UCSD-AML1 (cell line): ENCODE data around the gene BEX2.
"Not testable (repeated sequence)": the region's sequence is repeated elsewhere in the genome, so short reads cannot be mapped to it uniquely, and the experiment has no call there.

Experiments
- DNase-seq: peaks from one replicate; lab custom pipeline; 2025; ENCODE audit not compliant: unreplicated experiment; lab: John Stamatoyannopoulos, UW

BEX2 gene

GRCh38 chrX:103310555-103311398, at the start of gene BEX2:
TSS of gene BEX2 (minus strand) at chrX:103310990. CDS start at chrX:103309976, 1,014 bp downstream.
- DNase-seq = no peak

- peak; percentile 41 for DNase-seq
These were observed 49.3 kb upstream of the BEX2 start for GRCh38 chrX:103360092-103360491.

GRCh38 chrX:103359605-103360004, 48.8 kb upstream of the BEX2 start:
- not testable (repeated sequence) for DNase-seq

GRCh38 chrX:103357871-103358270, 47.1 kb upstream of the BEX2 start:
- no peak for DNase-seq

GRCh38 chrX:103356858-103357257, 46.1 kb upstream of the BEX2 start:
- peak; percentile 15 for DNase-seq

GRCh38 chrX:103356130-103356798, 45.5 kb upstream of the BEX2 start, which contains the start of gene TCEAL9:
TSS of gene TCEAL9 (plus strand) at chrX:103356506. CDS start at chrX:103357685, 1,179 bp downstream.
- DNase-seq = peak; percentile 33

- DNase-seq = no peak
These were observed 37.0 kb upstream of the BEX2 start for GRCh38 chrX:103347682-103348397.

- no peak for DNase-seq
These were observed 33.8 kb upstream of the BEX2 start for GRCh38 chrX:103344606-103345005.

- peak; percentile 18 for DNase-seq
These were observed 32.3 kb upstream of the BEX2 start for GRCh38 chrX:103343105-103343504.

- DNase-seq = no peak
These were observed 27.9 kb upstream of the BEX2 start for GRCh38 chrX:103338663-103339062.

GRCh38 chrX:103330681-103331288, 20.0 kb upstream of the BEX2 start:
- no peak for DNase-seq

- no peak for DNase-seq
These were observed 19.2 kb upstream of the BEX2 start, which contains the start of gene TCEAL7 for GRCh38 chrX:103329991-103330390. TSS of gene TCEAL7 (plus strand) at chrX:103330239. CDS start at chrX:103331404, 1,165 bp downstream.

GRCh38 chrX:103311399-103311780, 600 bp upstream of the BEX2 start:
- no peak for DNase-seq

GRCh38 chrX:103309860-103310554, 783 bp downstream of the BEX2 start:
- DNase-seq = no peak

GRCh38 chrX:103305666-103306065, 5.1 kb downstream of the BEX2 start:
- DNase-seq = not testable (repeated sequence)

- DNase-seq = no peak
These were observed 6.1 kb downstream of the BEX2 start for GRCh38 chrX:103304705-103305104.

- no peak for DNase-seq
These were observed 17.7 kb downstream of the BEX2 start for GRCh38 chrX:103293118-103293517.

- DNase-seq = no peak
These were observed 31.2 kb downstream of the BEX2 start for GRCh38 chrX:103279624-103280023.

GRCh38 chrX:103276581-103277002, 34.2 kb downstream of the BEX2 start, which contains the start of gene TCEAL5:
TSS of gene TCEAL5 (minus strand) at chrX:103276750. CDS start at chrX:103274563, 2,187 bp downstream.
- DNase-seq = no peak

GRCh38 chrX:103275947-103276567, 34.7 kb downstream of the BEX2 start:
- no peak for DNase-seq
